H1 (cell line): Measurements from ENCODE around the gene OSBPL5. TPM values are rescaled to one million over a fixed set of nuclear protein-coding genes. Genes with fewer than 3 reads are reported as not detected.
A peak's percentile ranks its signal among the peaks of the same experiment; 100 is the strongest.

ENCODE experiments used
- CTCF ChIA-PET: fragments of 300-600 bp; sonication (Branson Sonifier 250); formaldehyde crosslinking; loops from one replicate; lab custom pipeline; 2021; ENCODE audit not compliant: partially characterized antibody; lab: Charles Lee
- POLR2A ChIA-PET: fragments of 300-600 bp; sonication (Branson Sonifier 250); formaldehyde crosslinking; loops from one replicate; lab custom pipeline; 2021; ENCODE audit warnings: inconsistent platforms; ENCODE audit not compliant: partially characterized antibody; lab: Charles Lee
- DNase-seq, 2 experiments: peaks; one replicate each; pipeline versions ENCODE4 v3.0.0 to v3.0.0-alpha.2; 2010 to 2022; ENCODE audit warnings: low spot score in 2 of 2, low read depth in 1 of 2, mixed read lengths in 1 of 2
- FAIRE-seq: peaks from 2 replicates; lab custom pipeline; 2011; peaks lifted over from hg19 to GRCh38; lab: Jason Lieb, UNC
- H2AFZ ChIP-seq: 2 replicates; pipeline ENCODE4 v1.8.1; 2012; ENCODE audit warnings: low read length, inconsistent platforms
- H2AK5ac ChIP-seq: 2 replicates; pipeline ENCODE4 v1.6.1; 2013; ENCODE audit warnings: low read depth, low read length
- H2BK120ac ChIP-seq: replicated peaks from 2 replicates; pipeline ENCODE3; 2013; ENCODE audit warnings: low read depth, low read length, inconsistent platforms
- H2BK12ac ChIP-seq: 2 replicates; pipeline ENCODE4 v1.6.1; 2013; ENCODE audit warnings: low read depth, low read length
- H2BK15ac ChIP-seq: 2 replicates; pipeline ENCODE4 v1.6.1; 2013; ENCODE audit warnings: low read length
- H2BK20ac ChIP-seq: 2 replicates; pipeline ENCODE4 v1.6.1; 2013; ENCODE audit warnings: low read length
- H2BK5ac ChIP-seq: 2 replicates; pipeline ENCODE4 v1.6.1; 2013; ENCODE audit warnings: low read depth, low read length
- H3K14ac ChIP-seq: 2 replicates; pipeline ENCODE4 v1.6.1; 2013; ENCODE audit warnings: inconsistent platforms; ENCODE audit not compliant: insufficient read length
- H3K18ac ChIP-seq: 2 replicates; pipeline ENCODE4 v1.6.1; 2013; ENCODE audit warnings: low read length; ENCODE audit errors: extremely low read depth
- H3K23ac ChIP-seq: 2 replicates; pipeline ENCODE4 v1.6.1; 2013; ENCODE audit warnings: inconsistent platforms; ENCODE audit not compliant: insufficient read length
- H3K23me2 ChIP-seq: 2 replicates; pipeline ENCODE4 v1.6.1; 2013; ENCODE audit warnings: low read depth, low read length
- H3K27ac ChIP-seq: 2 replicates; pipeline ENCODE4 v1.6.1; 2011; ENCODE audit warnings: low read depth, low read length, inconsistent platforms
- H3K27me3 ChIP-seq, 4 experiments: replicated peaks in 1 of 4; 1 replicate in 1 of 4; 2 replicates in 3 of 4; pipeline versions ENCODE4 v1.6.1 to v1.8.1; 2011 to 2013; ENCODE audit warnings: low read length in 3 of 4, mild to moderate bottlenecking in 3 of 4, inconsistent platforms in 2 of 4, mixed read lengths in 2 of 4, moderate library complexity in 1 of 4; ENCODE audit not compliant: control insufficient read depth in 3 of 4, insufficient read depth in 3 of 4; ENCODE audit errors: extremely low read depth in 1 of 4
- H3K36me3 ChIP-seq, 4 experiments: 2 replicates each; pipeline versions ENCODE4 v1.6.1 to v1.8.1; 2011 to 2013; ENCODE audit warnings: mild to moderate bottlenecking in 4 of 4, low read length in 3 of 4, moderate library complexity in 2 of 4, control low read depth in 1 of 4, inconsistent platforms in 1 of 4; ENCODE audit not compliant: insufficient read depth in 4 of 4, control insufficient read depth in 2 of 4
- H3K4ac ChIP-seq: replicated peaks from 2 replicates; pipeline ENCODE3; 2013; ENCODE audit warnings: low read length, low read depth, mixed read lengths, inconsistent platforms; ENCODE audit not compliant: insufficient read length
- H3K4me1 ChIP-seq, 4 experiments: replicated peaks in 1 of 4; 1 replicate in 1 of 4; 2 replicates in 3 of 4; pipeline versions ENCODE4 v1.6.1 to v1.8.1; 2011 to 2013; ENCODE audit warnings: low read length in 3 of 4, inconsistent platforms in 2 of 4, mixed read lengths in 1 of 4; ENCODE audit not compliant: insufficient read depth in 4 of 4, control insufficient read depth in 3 of 4
- H3K4me2 ChIP-seq, 2 experiments: 2 replicates each; pipeline versions ENCODE4 v1.6.1 to v1.8.1; 2011 to 2013; ENCODE audit warnings: low read depth in 2 of 2, low read length in 2 of 2, control low read depth in 1 of 2, inconsistent platforms in 1 of 2, mild to moderate bottlenecking in 1 of 2; ENCODE audit not compliant: insufficient read depth in 1 of 2
- H3K4me3 ChIP-seq, 4 experiments: fragments of 200-600, 300-600 bp in 1 of 4; sonication (generic), shearing (Covaris generic), sonication (Bioruptor Twin) in 1 of 4; 2 replicates each; pipeline versions ENCODE4 v1.5.1 to v1.8.1; 2011 to 2016; ENCODE audit warnings: low read length in 4 of 4, low read depth in 3 of 4, control low read depth in 2 of 4, inconsistent platforms in 2 of 4, mild to moderate bottlenecking in 2 of 4, mixed read lengths in 1 of 4, moderate library complexity in 1 of 4; ENCODE audit not compliant: insufficient read depth in 2 of 4; ENCODE audit errors: extremely low read depth in 1 of 4
- H3K56ac ChIP-seq: replicated peaks from 2 replicates; pipeline ENCODE3; 2013; ENCODE audit warnings: low read depth, mild to moderate bottlenecking, mixed read lengths, low read length, inconsistent platforms; ENCODE audit not compliant: insufficient read length
- H3K79me1 ChIP-seq: 2 replicates; pipeline ENCODE4 v1.6.1; 2013; ENCODE audit warnings: low read depth, low read length, control low read depth
- H3K79me2 ChIP-seq, 2 experiments: 2 replicates each; pipeline versions ENCODE4 v1.6.1 to v1.8.1; 2012 to 2013; ENCODE audit warnings: low read length in 2 of 2, mild to moderate bottlenecking in 2 of 2, inconsistent platforms in 1 of 2; ENCODE audit not compliant: insufficient read depth in 2 of 2, control insufficient read depth in 1 of 2
- H3K9ac ChIP-seq, 4 experiments: replicated peaks in 1 of 4; 1 replicate in 1 of 4; 2 replicates in 3 of 4; pipeline versions ENCODE4 v1.6.1 to v1.8.1; 2011 to 2013; ENCODE audit warnings: low read depth in 3 of 4, low read length in 3 of 4, control low read depth in 2 of 4, mild to moderate bottlenecking in 2 of 4, moderate library complexity in 2 of 4, inconsistent platforms in 1 of 4; ENCODE audit errors: extremely low read depth in 1 of 4
- H3K9me3 ChIP-seq, 2 experiments: 2 replicates each; pipeline versions ENCODE4 v1.6.1 to v1.8.1; 2012 to 2013; ENCODE audit warnings: mild to moderate bottlenecking in 2 of 2, moderate library complexity in 2 of 2, control low read depth in 1 of 2, inconsistent platforms in 1 of 2, low read depth in 1 of 2, low read length in 1 of 2, mixed read lengths in 1 of 2; ENCODE audit not compliant: insufficient read depth in 2 of 2
- H4K20me1 ChIP-seq, 2 experiments: replicated peaks in 1 of 2; 2 replicates each; pipeline versions ENCODE3 to v1.8.1; 2011 to 2013; ENCODE audit warnings: inconsistent platforms in 2 of 2, low read length in 2 of 2, mild to moderate bottlenecking in 1 of 2; ENCODE audit not compliant: insufficient read depth in 2 of 2, control insufficient read depth in 1 of 2
- H4K5ac ChIP-seq: 2 replicates; pipeline ENCODE4 v1.6.1; 2013; ENCODE audit warnings: low read length, low read depth, mixed read lengths, inconsistent platforms; ENCODE audit not compliant: insufficient read length
- H4K8ac ChIP-seq: 2 replicates; pipeline ENCODE4 v1.8.0; 2013; ENCODE audit warnings: mild to moderate bottlenecking, moderate library complexity, low read length, inconsistent platforms; ENCODE audit not compliant: insufficient read depth; ENCODE audit errors: extremely low read depth
- H4K91ac ChIP-seq: replicated peaks from 2 replicates; pipeline ENCODE3; 2013; ENCODE audit warnings: low read length, mixed read lengths, inconsistent platforms; ENCODE audit not compliant: insufficient read length
- ASH2L ChIP-seq: fragments of 200-600, 300-600 bp; sonication (generic); IDR thresholded peaks from one replicate; pipeline ENCODE4 v1.7.1; 2017; ENCODE audit warnings: low read length
- CREB1 ChIP-seq: IDR thresholded peaks from 2 replicates; pipeline ENCODE4 v1.6.1; 2012; ENCODE audit warnings: inconsistent platforms
- CTBP2 ChIP-seq: IDR thresholded peaks from 2 replicates; pipeline ENCODE4 v1.7.0; 2011; ENCODE audit warnings: borderline replicate concordance, mild to moderate bottlenecking, moderate library complexity, mixed read lengths, low read length; ENCODE audit not compliant: insufficient read depth, insufficient read length
- EGR1 ChIP-seq: IDR thresholded peaks from 2 replicates; pipeline ENCODE4 v1.6.1; 2011; ENCODE audit warnings: low read depth, low read length, borderline replicate concordance
- GABPA ChIP-seq: IDR thresholded peaks from 2 replicates; pipeline ENCODE4 v1.6.1; 2011; ENCODE audit warnings: mild to moderate bottlenecking, low read length, moderate library complexity, borderline replicate concordance; ENCODE audit not compliant: insufficient read depth
- NRF1 ChIP-seq: IDR thresholded peaks from 2 replicates; pipeline ENCODE4 v1.6.1; 2011; ENCODE audit warnings: mild to moderate bottlenecking, low read depth, low read length, improper control_type of control experiment
- RBBP5 ChIP-seq: IDR thresholded peaks from 2 replicates; pipeline ENCODE4 v1.7.1; 2012; ENCODE audit warnings: low read depth, mild to moderate bottlenecking, inconsistent platforms, low read length, moderate library complexity, borderline replicate concordance
- SIN3A ChIP-seq, 2 experiments: IDR thresholded peaks in 1 of 2; conservative IDR thresholded peaks in 1 of 2; 2 replicates each; pipeline ENCODE4 v1.6.1; 2011 to 2012; ENCODE audit warnings: low read length in 2 of 2, improper control_type of control experiment in 1 of 2, low read depth in 1 of 2, mild to moderate bottlenecking in 1 of 2
- SP1 ChIP-seq: IDR thresholded peaks from 2 replicates; pipeline ENCODE4 v1.6.1; 2011; ENCODE audit warnings: low read depth, low read length
- TCF12 ChIP-seq: IDR thresholded peaks from 2 replicates; pipeline ENCODE4 v1.6.1; 2011; ENCODE audit warnings: low read depth, mild to moderate bottlenecking, low read length
- WGBS, 2 experiments: shearing (Covaris generic) in 1 of 2; methylation state at CpG; one replicate each; pipeline versions ENCODE4 v1.1.6 to v1.1.7; 2013 to 2015; ENCODE audit warnings: low lambda C conversion rate in 2 of 2, mixed read lengths in 2 of 2, inconsistent platforms in 1 of 2, low coverage in 1 of 2, missing lambda C conversion rate in 1 of 2; ENCODE audit not compliant: insufficient replicate concordance in 2 of 2, insufficient coverage in 1 of 2, insufficient read length in 1 of 2; ENCODE audit errors: extremely low coverage in 1 of 2, missing lambda C conversion rate in 1 of 2; 5-methylcytosine and 5-hydroxymethylcytosine counted together
- polyA plus RNA-seq, 7 experiments: library from polyadenylated mRNA; depleted of rRNA in 3 of 7; stranded (reverse) in 5 of 7; unstranded in 2 of 7; fragments of >200 nt in 5 of 7; fragments of 200-250 nt in 2 of 7; gene quantifications; 1 replicate in 5 of 7; 2 replicates in 1 of 7; 4 replicates in 1 of 7; pipeline versions ENCODE4 v1.2.1 to v1.2.3, GENCODE V29; 2011 to 2013; ENCODE audit warnings: missing spikeins in 2 of 7, mixed read lengths in 2 of 7
- total RNA-seq: library from RNA; stranded (reverse); fragmentation: NEBNext Ultra II Directional; extraction: Animal tissue kit (Norgen Biotek cat#: 25700); gene quantifications from 2 replicates; pipeline ENCODE4 v1.2.1, GENCODE V29; 2021
- TF ChIP-seq, protein P1 (sequence below): IDR thresholded peaks from 2 replicates; pipeline ENCODE4 v1.6.1; 2012; ENCODE audit warnings: inconsistent platforms

Gene OSBPL5
- total and polyA plus RNA-seq, 2 of the 8 experiments (the other 6 are each of a cell fraction or from before 2014, with no cell fraction given) = 3.4 to 9.9 TPM

DNA sequence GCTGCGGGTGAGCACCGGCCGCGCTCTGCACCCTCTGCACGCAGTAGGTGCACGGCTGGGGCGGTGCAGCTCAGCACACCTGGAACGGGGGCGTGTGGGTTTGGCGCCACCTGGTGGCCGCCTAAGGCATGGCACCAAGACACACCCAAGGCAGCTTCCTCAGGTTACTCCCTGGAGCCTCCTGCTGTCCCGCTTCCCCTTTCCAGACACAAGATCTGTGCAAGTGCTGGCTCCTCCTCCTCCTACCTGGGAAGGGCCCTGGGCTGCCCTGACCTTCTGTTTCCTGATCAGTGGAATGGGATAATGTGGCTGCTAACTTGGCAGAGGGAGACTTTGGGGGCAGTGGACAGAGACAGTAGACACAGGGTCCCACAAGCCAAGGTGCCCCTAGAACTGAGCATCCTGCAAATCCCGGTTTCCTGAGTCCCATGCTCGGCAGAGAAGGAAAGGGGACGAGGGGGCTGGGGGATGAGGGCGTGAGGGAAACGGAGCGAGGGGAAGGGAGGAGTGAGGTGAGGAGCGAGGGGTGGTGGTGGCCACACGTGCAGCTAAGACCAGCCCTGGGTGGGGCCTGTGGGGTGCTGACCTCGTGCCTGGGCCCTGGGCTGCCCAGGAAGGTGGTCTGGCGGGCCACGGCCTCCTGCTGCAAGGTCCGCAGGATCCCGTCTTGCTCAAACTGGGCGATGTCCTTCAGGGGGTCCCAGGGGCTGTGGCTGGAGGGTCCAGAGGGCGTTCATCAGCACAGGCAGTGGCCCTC, 73.1 kb downstream of the OSBPL5 start:
- Histone ChIP-seq H2BK5ac (peak overlapping the region; percentile 52; the same call in 1 of the 2 replicates), H3K23me2 (no peaks in the 10 kb centered on the region), H4K8ac (no peak overlapping the region), H3K4me1 (peaks cover 0 to 20% (median 6%) of the 10 kb centered on the region in 4 experiments; a peak in 5 of 7 replicates), H3K18ac (peak overlapping the region; percentile 38; the same call in 1 of the 2 replicates), H3K36me3 (no peaks in the 10 kb centered on the region), H3K4me3 (no peak overlapping the region), H3K79me1 (no peaks in the 10 kb centered on the region), H3K9ac (no peak overlapping the region), H3K4me2 (peak overlapping the region in 1 of 2 experiments; percentile 59; a peak in 2 of 4 replicates), H3K79me2 (no peaks in the 10 kb centered on the region), H3K9me3 (no peaks in the 10 kb centered on the region), H2AFZ (no peak overlapping the region), H3K14ac (no peak overlapping the region), H4K91ac (no peak overlapping the region), H3K27me3 (no peaks in the 10 kb centered on the region), H3K56ac (no peak overlapping the region), H3K27ac (no peak overlapping the region), H2AK5ac (no peak overlapping the region; the same call in 1 of the 2 replicates), H2BK12ac (peak overlapping the region; percentile 94; the same call in 1 of the 2 replicates), H3K4ac (peak overlapping the region; percentile 16), H4K5ac (no peak overlapping the region), H2BK20ac (peak overlapping the region; percentile 61; the same call in 1 of the 2 replicates), H3K23ac (no peak overlapping the region), H4K20me1 (peaks cover 0 to 2% of the 10 kb centered on the region in 2 experiments), H2BK15ac (0 out of 2 replicates have a peak overlapping the region, but pooled peaks have one; percentile 72), H2BK120ac (no peak overlapping the region)
- 49% methylated on average over 27 of the region's 27 CpGs; no CpG with 5 or more reads in 1 of the 2 experiments for WGBS, 2 experiments
- ChIA-PET CTCF (interaction anchor here (0.6 to 13.7 kb wide), 36 partner anchors 9 to 154 kb away, joined by 3 to 434 read pairs (median 4); partner anchors contain the start of genes CARS1 and OSBPL5), POLR2A (interaction anchor here (0.8 to 2.9 kb wide), 8 partner anchors 35 to 116 kb away, joined by 3 to 13 read pairs (median 4); partner anchors contain the start of gene CARS1)
- DNase-seq (peak; percentile 94 to 98), FAIRE-seq (peak; percentile 55)
- no peak for TF ChIP-seq RBBP5
- TF ChIP-seq, protein P1, sequence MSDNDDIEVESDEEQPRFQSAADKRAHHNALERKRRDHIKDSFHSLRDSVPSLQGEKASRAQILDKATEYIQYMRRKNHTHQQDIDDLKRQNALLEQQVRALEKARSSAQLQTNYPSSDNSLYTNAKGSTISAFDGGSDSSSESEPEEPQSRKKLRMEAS = peak; percentile 81
- 0 out of 2 replicates have a peak, but pooled peaks have one; percentile 30 for TF ChIP-seq SP1
- peak; percentile 71 to 72; a peak in 2 of 4 replicates for TF ChIP-seq SIN3A (conservative IDR thresholded peaks at IDR 0.05 in 1 of 2, IDR thresholded peaks at IDR 0.05 in 1 of 2; ENCODE audit: low read depth in 1 of 2, low read length in 2 of 2)
- peak; percentile 89 for TF ChIP-seq TCF12
- TF ChIP-seq GABPA = peak; percentile 80; the same call in 1 of the 2 replicates
- no peak for TF ChIP-seq CTBP2
- peak; percentile 80 for TF ChIP-seq EGR1
- peak; percentile 52; the same call in 1 of the 2 replicates for TF ChIP-seq CREB1
- TF ChIP-seq NRF1 = no peak
- no peak for TF ChIP-seq ASH2L
